ENCODE results near the gene ETNPPL. TPM values are rescaled to one million over a fixed set of nuclear protein-coding genes. Genes with fewer than 3 reads are reported as not detected.

Gene ETNPPL
- total and polyA plus RNA-seq, 2 of the 4 experiments (the other 2 are of a cell fraction) = not detected

DNA sequence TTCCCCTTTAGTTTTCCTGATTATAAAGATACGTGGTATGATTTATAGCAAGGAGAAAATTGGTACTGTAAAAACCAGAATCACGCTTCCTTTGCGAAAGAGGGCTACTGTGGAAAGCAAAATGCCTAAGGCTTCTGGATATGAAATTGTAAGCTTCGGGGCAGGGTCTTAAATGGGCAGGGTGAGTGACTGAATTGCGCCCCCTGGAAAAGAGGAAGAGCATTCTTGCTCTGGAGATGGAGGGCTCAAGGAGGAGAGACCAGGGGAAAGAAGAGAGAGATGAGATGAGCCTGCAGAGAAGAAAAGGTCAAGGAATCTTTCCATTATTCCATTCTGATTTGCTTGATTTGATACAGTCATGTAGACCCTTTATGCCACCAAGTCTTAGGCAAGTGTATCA lies 13.1 kb upstream of the ETNPPL start:
- WGBS, 2 experiments (ENCODE audit: extremely low coverage in 2 of 2, insufficient read length in 1 of 2) = 85% methylated on average over 4 of the region's 5 CpGs; no CpG with 5 or more reads in 1 of the 2 experiments
- Histone ChIP-seq H3K36me3 (ENCODE audit: control insufficient read depth, insufficient read depth, low read length) (no peaks in the 10 kb centered on the region), H3K27me3 (ENCODE audit: control insufficient read depth, insufficient read depth, low read length) (peaks cover 2% of the 10 kb centered on the region), H3K9me1 (ENCODE audit: insufficient read depth, low read length) (no peaks in the 10 kb centered on the region), H3K56ac (ENCODE audit: extremely low read depth, insufficient read depth, low read length) (no peak overlapping the region), H3K18ac (ENCODE audit: low read depth, low read length) (no peak overlapping the region), H4K20me1 (ENCODE audit: insufficient read depth, low read length) (no peaks in the 10 kb centered on the region), H3K4ac (ENCODE audit: low read depth, low read length) (no peak overlapping the region), H3K79me1 (ENCODE audit: low read depth in 1 of 2, low read length in 2 of 2) (no peaks in the 10 kb centered on the region), H2BK120ac (ENCODE audit: low read depth, low read length) (no peak overlapping the region), H4K91ac (ENCODE audit: insufficient read depth, low read depth, low read length) (no peak overlapping the region), H3K23ac (ENCODE audit: low read depth, low read length) (no peak overlapping the region), H3K14ac (replicated peaks; ENCODE audit: low read depth, low read length) (no peak overlapping the region), H2BK15ac (ENCODE audit: low read depth, low read length) (no peak overlapping the region), H3K27ac (ENCODE audit: insufficient read depth, low read length) (no peak overlapping the region), H3K4me3 (ENCODE audit: insufficient read depth, low read depth, low read length) (no peak overlapping the region), H3K9ac (ENCODE audit: low read depth, low read length) (no peak overlapping the region), H4K8ac (ENCODE audit: low read depth in 2 of 2, low read length in 2 of 2) (no peak overlapping the region), H2BK20ac (ENCODE audit: low read depth, low read length) (no peak overlapping the region), H3K4me1 (ENCODE audit: control insufficient read depth, insufficient read depth, low read length) (no peaks in the 10 kb centered on the region), H3K4me2 (ENCODE audit: low read depth, low read length) (no peak overlapping the region), H4K5ac (ENCODE audit: low read depth, low read length) (no peak overlapping the region), H3K9me3 (ENCODE audit: control insufficient read depth, insufficient read depth, low read length) (no peaks in the 10 kb centered on the region), H2AK9ac (replicated peaks; ENCODE audit: low read depth, low read length, poor library complexity) (no peak overlapping the region), H2BK5ac (ENCODE audit: low read depth, low read length, poor library complexity, severe bottlenecking) (no peak overlapping the region), H2AK5ac (ENCODE audit: low read depth, low read length) (no peak overlapping the region), H2AFZ (replicated peaks; ENCODE audit: low read length, poor library complexity) (no peak overlapping the region)
- no peak for DNase-seq
- dilution Hi-C loops (cut with HindIII; ENCODE audit: low sequenced_read_pairs, unreplicated experiment) = no loop called here
- ChIA-PET POLR2A (ENCODE audit: unreplicated experiment) (no interaction called here), CTCF (no interaction called here)
- BruUV-seq (replicated peaks) = no TSS peak
- TF ChIP-seq MAFK (IDR thresholded peaks at IDR 0.05; ENCODE audit: low read depth, low read length) = no peak
- TF ChIP-seq, protein P1, sequence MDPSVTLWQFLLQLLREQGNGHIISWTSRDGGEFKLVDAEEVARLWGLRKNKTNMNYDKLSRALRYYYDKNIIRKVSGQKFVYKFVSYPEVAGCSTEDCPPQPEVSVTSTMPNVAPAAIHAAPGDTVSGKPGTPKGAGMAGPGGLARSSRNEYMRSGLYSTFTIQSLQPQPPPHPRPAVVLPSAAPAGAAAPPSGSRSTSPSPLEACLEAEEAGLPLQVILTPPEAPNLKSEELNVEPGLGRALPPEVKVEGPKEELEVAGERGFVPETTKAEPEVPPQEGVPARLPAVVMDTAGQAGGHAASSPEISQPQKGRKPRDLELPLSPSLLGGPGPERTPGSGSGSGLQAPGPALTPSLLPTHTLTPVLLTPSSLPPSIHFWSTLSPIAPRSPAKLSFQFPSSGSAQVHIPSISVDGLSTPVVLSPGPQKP (IDR thresholded peaks at IDR 0.05; ENCODE audit: borderline replicate concordance, low read depth, low read length) = no peak
- no peak for TF ChIP-seq MAZ (IDR thresholded peaks at IDR 0.05; ENCODE audit: borderline replicate concordance, low read depth, low read length)
- no peak for TF ChIP-seq CEBPB (IDR thresholded peaks at IDR 0.05; ENCODE audit: low read depth, low read length)
- TF ChIP-seq MXI1 (IDR thresholded peaks at IDR 0.05; ENCODE audit: borderline replicate concordance, low read depth, low read length) = no peak
- TF ChIP-seq, protein P2, sequence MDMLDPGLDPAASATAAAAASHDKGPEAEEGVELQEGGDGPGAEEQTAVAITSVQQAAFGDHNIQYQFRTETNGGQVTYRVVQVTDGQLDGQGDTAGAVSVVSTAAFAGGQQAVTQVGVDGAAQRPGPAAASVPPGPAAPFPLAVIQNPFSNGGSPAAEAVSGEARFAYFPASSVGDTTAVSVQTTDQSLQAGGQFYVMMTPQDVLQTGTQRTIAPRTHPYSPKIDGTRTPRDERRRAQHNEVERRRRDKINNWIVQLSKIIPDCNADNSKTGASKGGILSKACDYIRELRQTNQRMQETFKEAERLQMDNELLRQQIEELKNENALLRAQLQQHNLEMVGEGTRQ (IDR thresholded peaks at IDR 0.05; ENCODE audit: low read depth, low read length) = no peak
- no peak for TF ChIP-seq RCOR1 (IDR thresholded peaks at IDR 0.05; ENCODE audit: insufficient replicate concordance, low read length)
- no peak for TF ChIP-seq FOS (IDR thresholded peaks at IDR 0.05; ENCODE audit: low read depth, low read length)
- no peak for TF ChIP-seq CHD1 (IDR thresholded peaks at IDR 0.05; ENCODE audit: low read depth, low read length)
- TF ChIP-seq SMC3 (IDR thresholded peaks at IDR 0.05; ENCODE audit: low read depth, low read length) = no peak
- no peak for TF ChIP-seq BHLHE40 (IDR thresholded peaks at IDR 0.05; ENCODE audit: low read depth, low read length)
- no peak for TF ChIP-seq POLR2A (IDR thresholded peaks at IDR 0.05; ENCODE audit: low read depth, low read length)
- TF ChIP-seq CTCF (conservative IDR thresholded peaks at IDR 0.05; ENCODE audit: low read depth, low read length) = no peak
- TF ChIP-seq RAD21 (IDR thresholded peaks at IDR 0.05; ENCODE audit: low read length) = no peak
- in situ Hi-C loops (cut with MboI; ENCODE audit: low sequenced_read_pairs) = no loop called here
- ATAC-seq (ENCODE audit: low read depth) = no peak
- intact Hi-C loops (cut with micrococcal nuclease) = no loop called here
